HL-60 (cell line): ENCODE results near the gene FUT8.

Source experiments
- GABPA ChIP-seq: IDR thresholded peaks from 2 replicates; pipeline ENCODE4 v1.6.1; 2012; ENCODE audit warnings: low read depth
- POLR2AphosphoS5 ChIP-seq: IDR thresholded peaks from 2 replicates; pipeline ENCODE4 v1.6.1; 2012; ENCODE audit warnings: low read depth
- SPI1 ChIP-seq: IDR thresholded peaks from 2 replicates; pipeline ENCODE4 v1.6.1; 2012; ENCODE audit warnings: low read depth, mild to moderate bottlenecking, borderline replicate concordance
- TF ChIP-seq, protein P1 (sequence below): IDR thresholded peaks from one replicate; pipeline ENCODE4 v1.5.1; 2011; ENCODE audit warnings: low read length, control low read depth, inconsistent platforms; ENCODE audit not compliant: insufficient read depth
- TF ChIP-seq, protein P2 (sequence below): IDR thresholded peaks from 2 replicates; pipeline ENCODE4 v1.6.1; 2012; ENCODE audit warnings: low read depth; ENCODE audit not compliant: insufficient replicate concordance

DNA sequence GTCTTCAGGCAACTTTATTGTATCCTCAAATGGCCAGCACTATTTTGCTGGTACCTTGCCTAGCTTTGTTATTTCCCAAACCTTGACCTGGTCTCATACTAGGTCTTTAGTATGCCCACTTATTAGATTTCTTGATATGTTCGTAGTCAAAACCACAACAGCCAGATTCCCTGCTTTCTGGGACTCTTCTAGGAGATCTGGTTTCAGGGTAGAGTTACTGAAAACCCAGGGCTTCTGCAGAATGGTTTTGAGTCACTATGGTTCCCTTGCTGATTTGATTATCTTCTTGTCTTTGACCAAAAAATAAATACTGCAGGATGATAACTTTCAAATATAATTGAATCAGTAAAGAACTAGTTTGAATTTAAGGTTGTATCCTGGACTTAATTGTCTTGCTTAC, 211.2 kb downstream of the FUT8 start:
- TF ChIP-seq, protein P1, sequence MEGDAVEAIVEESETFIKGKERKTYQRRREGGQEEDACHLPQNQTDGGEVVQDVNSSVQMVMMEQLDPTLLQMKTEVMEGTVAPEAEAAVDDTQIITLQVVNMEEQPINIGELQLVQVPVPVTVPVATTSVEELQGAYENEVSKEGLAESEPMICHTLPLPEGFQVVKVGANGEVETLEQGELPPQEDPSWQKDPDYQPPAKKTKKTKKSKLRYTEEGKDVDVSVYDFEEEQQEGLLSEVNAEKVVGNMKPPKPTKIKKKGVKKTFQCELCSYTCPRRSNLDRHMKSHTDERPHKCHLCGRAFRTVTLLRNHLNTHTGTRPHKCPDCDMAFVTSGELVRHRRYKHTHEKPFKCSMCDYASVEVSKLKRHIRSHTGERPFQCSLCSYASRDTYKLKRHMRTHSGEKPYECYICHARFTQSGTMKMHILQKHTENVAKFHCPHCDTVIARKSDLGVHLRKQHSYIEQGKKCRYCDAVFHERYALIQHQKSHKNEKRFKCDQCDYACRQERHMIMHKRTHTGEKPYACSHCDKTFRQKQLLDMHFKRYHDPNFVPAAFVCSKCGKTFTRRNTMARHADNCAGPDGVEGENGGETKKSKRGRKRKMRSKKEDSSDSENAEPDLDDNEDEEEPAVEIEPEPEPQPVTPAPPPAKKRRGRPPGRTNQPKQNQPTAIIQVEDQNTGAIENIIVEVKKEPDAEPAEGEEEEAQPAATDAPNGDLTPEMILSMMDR, result no peak
- no peak for TF ChIP-seq GABPA
- TF ChIP-seq POLR2AphosphoS5, result no peak
- TF ChIP-seq, protein P2, sequence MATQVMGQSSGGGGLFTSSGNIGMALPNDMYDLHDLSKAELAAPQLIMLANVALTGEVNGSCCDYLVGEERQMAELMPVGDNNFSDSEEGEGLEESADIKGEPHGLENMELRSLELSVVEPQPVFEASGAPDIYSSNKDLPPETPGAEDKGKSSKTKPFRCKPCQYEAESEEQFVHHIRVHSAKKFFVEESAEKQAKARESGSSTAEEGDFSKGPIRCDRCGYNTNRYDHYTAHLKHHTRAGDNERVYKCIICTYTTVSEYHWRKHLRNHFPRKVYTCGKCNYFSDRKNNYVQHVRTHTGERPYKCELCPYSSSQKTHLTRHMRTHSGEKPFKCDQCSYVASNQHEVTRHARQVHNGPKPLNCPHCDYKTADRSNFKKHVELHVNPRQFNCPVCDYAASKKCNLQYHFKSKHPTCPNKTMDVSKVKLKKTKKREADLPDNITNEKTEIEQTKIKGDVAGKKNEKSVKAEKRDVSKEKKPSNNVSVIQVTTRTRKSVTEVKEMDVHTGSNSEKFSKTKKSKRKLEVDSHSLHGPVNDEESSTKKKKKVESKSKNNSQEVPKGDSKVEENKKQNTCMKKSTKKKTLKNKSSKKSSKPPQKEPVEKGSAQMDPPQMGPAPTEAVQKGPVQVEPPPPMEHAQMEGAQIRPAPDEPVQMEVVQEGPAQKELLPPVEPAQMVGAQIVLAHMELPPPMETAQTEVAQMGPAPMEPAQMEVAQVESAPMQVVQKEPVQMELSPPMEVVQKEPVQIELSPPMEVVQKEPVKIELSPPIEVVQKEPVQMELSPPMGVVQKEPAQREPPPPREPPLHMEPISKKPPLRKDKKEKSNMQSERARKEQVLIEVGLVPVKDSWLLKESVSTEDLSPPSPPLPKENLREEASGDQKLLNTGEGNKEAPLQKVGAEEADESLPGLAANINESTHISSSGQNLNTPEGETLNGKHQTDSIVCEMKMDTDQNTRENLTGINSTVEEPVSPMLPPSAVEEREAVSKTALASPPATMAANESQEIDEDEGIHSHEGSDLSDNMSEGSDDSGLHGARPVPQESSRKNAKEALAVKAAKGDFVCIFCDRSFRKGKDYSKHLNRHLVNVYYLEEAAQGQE, result no peak
- TF ChIP-seq SPI1, result no peak
